ENCODE data around the gene RUFY3. TPM values are rescaled to one million over a fixed set of nuclear protein-coding genes. Genes with fewer than 3 reads are reported as not detected.

Gene RUFY3
- total and polyA plus RNA-seq, 2 of the 13 experiments (the other 11 are each of a cell fraction or from before 2014, with no cell fraction given): 17.9 to 25.3 TPM

DNA sequence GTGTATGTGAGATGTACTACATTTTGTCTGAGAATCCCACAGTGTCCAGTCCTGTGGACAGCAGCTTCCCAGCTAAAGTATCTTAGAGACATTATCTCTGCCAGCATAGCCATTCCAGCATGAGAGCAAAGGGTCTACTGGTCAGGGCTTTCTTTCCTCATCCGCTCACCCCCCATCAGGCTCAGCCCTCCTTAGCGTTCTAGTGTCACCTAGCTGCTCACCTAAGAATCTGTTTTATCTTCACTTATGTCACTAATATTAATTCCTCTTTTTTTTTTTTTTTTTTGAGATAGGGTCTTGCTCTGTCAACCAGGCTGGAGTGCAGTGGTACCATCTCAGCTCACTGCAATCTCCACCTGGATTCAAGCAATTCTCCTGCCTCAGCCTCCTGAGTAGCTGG lies 15.6 kb downstream of the RUFY3 start (continued):
- no peak for TF ChIP-seq ZNF567 (CRISPR knock-in tag; IDR thresholded peaks at IDR 0.05; ENCODE audit: borderline replicate concordance)
- TF ChIP-seq, protein P1, sequence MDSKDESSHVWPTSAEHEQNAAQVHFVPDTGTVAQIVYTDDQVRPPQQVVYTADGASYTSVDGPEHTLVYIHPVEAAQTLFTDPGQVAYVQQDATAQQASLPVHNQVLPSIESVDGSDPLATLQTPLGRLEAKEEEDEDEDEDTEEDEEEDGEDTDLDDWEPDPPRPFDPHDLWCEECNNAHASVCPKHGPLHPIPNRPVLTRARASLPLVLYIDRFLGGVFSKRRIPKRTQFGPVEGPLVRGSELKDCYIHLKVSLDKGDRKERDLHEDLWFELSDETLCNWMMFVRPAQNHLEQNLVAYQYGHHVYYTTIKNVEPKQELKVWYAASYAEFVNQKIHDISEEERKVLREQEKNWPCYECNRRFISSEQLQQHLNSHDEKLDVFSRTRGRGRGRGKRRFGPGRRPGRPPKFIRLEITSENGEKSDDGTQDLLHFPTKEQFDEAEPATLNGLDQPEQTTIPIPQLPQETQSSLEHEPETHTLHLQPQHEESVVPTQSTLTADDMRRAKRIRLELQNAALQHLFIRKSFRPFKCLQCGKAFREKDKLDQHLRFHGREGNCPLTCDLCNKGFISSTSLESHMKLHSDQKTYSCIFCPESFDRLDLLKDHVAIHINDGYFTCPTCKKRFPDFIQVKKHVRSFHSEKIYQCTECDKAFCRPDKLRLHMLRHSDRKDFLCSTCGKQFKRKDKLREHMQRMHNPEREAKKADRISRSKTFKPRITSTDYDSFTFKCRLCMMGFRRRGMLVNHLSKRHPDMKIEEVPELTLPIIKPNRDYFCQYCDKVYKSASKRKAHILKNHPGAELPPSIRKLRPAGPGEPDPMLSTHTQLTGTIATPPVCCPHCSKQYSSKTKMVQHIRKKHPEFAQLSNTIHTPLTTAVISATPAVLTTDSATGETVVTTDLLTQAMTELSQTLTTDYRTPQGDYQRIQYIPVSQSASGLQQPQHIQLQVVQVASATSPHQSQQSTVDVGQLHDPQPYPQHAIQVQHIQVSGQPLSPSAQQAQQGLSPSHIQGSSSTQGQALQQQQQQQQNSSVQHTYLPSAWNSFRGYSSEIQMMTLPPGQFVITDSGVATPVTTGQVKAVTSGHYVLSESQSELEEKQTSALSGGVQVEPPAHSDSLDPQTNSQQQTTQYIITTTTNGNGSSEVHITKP (CRISPR knock-in tag; IDR thresholded peaks at IDR 0.05; ENCODE audit: low read depth): no peak

DNA sequence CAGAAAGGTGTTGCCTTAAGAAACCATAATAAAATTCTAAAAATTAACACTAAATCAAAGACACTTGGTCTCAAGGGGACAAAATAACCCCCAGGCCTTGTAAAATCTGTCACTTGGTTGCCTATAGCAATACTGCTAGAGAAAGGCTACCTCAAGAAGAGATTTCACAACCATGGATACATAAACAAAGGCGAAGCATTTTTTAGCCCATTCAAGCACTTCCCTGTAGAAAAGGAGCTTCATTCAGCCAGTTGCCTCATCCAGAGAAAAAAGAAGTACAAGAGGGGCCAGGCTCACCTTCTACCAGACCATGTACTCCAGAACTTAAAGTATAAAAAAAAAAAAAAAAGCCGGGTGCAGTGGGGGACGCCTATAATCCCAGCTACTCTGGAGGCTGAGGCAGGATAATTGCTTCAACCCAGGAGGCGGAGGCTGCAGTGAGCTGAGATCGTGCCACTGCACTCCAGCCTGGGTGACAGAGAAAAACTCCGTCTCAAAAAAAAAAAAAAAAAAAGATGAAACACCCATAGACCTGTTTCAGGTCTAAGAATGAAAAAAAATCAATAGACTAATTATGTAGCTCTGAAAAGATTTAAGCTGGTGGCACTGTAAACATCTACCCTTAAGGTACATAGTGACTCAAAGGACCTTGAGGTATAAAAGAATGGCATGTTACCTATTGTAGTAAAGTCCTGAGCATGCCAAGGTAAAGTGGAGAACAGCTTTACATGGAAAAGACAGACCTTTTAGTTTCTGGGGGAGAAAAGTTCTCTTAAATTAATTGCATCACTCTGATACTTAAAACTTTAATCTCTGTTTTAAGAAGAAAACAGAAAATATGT lies 18.0 kb downstream of the RUFY3 start:
- in situ Hi-C loops (cut with HindIII; ENCODE audit: extremely low pct_ligation_motif_present, low pct_unique_long_range_greater_than_20kb) (no loop called here), intact Hi-C loops (cut with micrococcal nuclease; ENCODE audit: unreplicated experiment) (no loop called here)
- TF ChIP-seq MIXL1 (CRISPR knock-in tag; IDR thresholded peaks at IDR 0.05) (no peak), RORA (CRISPR knock-in tag; IDR thresholded peaks at IDR 0.05) (no peak), SP5 (CRISPR knock-in tag; IDR thresholded peaks at IDR 0.05; ENCODE audit: borderline replicate concordance, low read depth) (no peak)
- TF ChIP-seq, protein P2, sequence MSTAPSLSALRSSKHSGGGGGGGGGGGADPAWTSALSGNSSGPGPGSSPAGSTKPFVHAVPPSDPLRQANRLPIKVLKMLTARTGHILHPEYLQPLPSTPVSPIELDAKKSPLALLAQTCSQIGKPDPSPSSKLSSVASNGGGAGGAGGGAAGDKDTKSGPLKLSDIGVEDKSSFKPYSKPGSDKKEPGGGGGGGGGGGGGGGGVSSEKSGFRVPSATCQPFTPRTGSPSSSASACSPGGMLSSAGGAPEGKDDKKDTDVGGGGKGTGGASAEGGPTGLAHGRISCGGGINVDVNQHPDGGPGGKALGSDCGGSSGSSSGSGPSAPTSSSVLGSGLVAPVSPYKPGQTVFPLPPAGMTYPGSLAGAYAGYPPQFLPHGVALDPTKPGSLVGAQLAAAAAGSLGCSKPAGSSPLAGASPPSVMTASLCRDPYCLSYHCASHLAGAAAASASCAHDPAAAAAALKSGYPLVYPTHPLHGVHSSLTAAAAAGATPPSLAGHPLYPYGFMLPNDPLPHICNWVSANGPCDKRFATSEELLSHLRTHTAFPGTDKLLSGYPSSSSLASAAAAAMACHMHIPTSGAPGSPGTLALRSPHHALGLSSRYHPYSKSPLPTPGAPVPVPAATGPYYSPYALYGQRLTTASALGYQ (CRISPR knock-in tag; IDR thresholded peaks at IDR 0.05): no peak
- DNase-seq (ENCODE audit: low spot score): peak; percentile 13
- WGBS (ENCODE audit: low lambda C conversion rate): 86% methylated on average over 6 of the region's 6 CpGs
- no peaks in the 10 kb centered on the region for H3K36me3 ChIP-seq (replicated peaks in 1 of 2; ENCODE audit: control insufficient read depth in 1 of 2, insufficient read depth in 2 of 2, low read length in 2 of 2)
- H4K20me1 ChIP-seq (ENCODE audit: insufficient read depth, low read length): no peaks in the 10 kb centered on the region
- H3K27me3 ChIP-seq (ENCODE audit: control insufficient read depth in 1 of 2, insufficient read depth in 2 of 2, low read length in 2 of 2): no peaks in the 10 kb centered on the region
- POLR2A ChIA-PET: interaction anchor here (0.7 kb wide), 2 partner anchors 270 to 791 kb away, joined by 3 to 4 read pairs; no protein-coding TSS in a partner anchor
- no peak for FAIRE-seq
- H3K27ac ChIP-seq (ENCODE audit: extremely low read length, insufficient read depth, low read length): no peak overlapping the region
- peaks cover 28% of the 10 kb centered on the region for H3K4me1 ChIP-seq (ENCODE audit: insufficient read depth, low read length)
- H3K9me3 ChIP-seq (ENCODE audit: low read length): no peaks in the 10 kb centered on the region
- H3K4me3 ChIP-seq (replicated peaks in 1 of 3; ENCODE audit: insufficient read depth in 1 of 3, low read depth in 2 of 3, low read length in 3 of 3): no peak overlapping the region
- CTCF ChIA-PET (ENCODE audit: low intra/inter-chr PET ratio, low total read pairs): no interaction called here
- no peak overlapping the region for H3K4me2 ChIP-seq (ENCODE audit: low read depth, low read length)
- no peak overlapping the region for H2AFZ ChIP-seq (ENCODE audit: low read length)
- H3K9ac ChIP-seq (ENCODE audit: insufficient read depth, low read depth, low read length): no peak overlapping the region
- ATAC-seq: no peak
- H3K79me2 ChIP-seq (ENCODE audit: insufficient read depth, low read length): no peaks in the 10 kb centered on the region
- no TSS peak for BruUV-seq (replicated peaks)
